NCI-H2081 treated with DMSO at 0.1 percent for 48 hours (cell line): ENCODE measurements around the gene ZNF189.

ENCODE experiments used
- DNase-seq: peaks from one replicate; lab custom pipeline; 2025; lab: John Stamatoyannopoulos, UW

The ZNF189 gene

GRCh38 chr9:101398068-101398929 lies at the start of gene ZNF189, which contains the start of gene MRPL50:
ZNF189 (plus strand) TSS chr9:101398851; CDS start chr9:101399157, 306 bp downstream.
MRPL50 (minus strand) TSS chr9:101398618; CDS start chr9:101398592, 26 bp downstream.
- DNase-seq, result peak; percentile 95

GRCh38 chr9:101350285-101350684 lies 48.4 kb upstream of the ZNF189 start:
- DNase-seq, result no peak

DNA sequence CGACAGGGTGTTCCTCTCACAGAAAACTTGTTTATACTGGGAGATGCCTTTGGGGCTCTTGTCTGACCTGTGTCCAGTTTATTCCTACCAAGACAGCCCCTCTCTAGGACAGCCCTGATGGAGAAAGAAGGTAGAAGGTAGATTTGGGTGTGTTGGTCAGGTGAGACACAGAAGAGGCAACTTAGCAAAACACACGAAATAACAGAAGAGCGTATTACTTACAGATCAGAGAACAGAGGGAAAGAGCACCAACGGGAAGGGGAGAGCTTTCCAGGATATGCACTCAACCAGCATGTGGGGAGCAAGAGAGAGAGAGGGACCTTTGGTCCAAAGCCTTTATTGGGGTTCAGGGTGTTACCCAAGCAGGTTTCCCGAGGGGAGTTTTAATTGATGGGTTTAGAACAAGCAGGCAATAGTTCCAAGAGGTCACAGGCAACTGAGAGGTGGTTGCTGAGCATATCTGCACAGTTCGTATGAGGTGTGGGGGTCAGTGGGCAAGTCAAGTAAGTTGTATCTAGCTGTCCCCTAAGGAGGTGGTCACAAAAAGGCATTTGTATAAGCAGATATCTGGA lies 45.7 kb upstream of the ZNF189 start:
- DNase-seq, result no peak

GRCh38 chr9:101353683-101354082 lies 45.0 kb upstream of the ZNF189 start:
- no peak for DNase-seq

DNA sequence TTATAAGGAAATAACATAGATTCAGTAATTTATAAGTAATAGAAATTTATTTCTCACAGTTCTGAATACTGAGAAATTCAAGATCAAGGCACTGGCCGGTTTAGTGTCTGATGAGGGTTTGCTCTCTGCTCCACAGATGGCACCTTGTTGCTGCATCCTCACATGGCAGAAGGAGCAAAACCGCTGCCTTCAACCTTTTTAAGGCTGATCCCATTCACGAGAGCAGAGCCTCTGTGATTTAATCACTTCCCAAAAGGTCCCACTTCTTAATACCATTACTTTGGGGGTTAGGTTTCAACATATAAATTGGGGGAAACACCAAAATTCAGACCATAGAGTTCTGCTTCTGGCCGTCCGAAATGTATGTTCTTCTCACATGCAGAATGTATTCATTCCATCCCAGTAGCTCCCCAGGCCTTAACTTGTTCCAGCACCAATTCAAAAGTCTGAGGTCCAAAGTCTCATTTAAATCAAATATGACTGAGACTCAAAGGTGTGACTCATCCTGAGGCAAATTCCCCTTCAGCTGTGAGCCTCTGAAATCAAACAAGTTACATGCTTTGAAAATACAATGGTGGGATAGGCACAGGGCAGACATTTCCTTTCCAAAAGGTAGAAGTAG lies 44.4 kb upstream of the ZNF189 start:
- no peak for DNase-seq

GRCh38 chr9:101354765-101355708 lies 43.6 kb upstream of the ZNF189 start:
- no peak for DNase-seq

DNA sequence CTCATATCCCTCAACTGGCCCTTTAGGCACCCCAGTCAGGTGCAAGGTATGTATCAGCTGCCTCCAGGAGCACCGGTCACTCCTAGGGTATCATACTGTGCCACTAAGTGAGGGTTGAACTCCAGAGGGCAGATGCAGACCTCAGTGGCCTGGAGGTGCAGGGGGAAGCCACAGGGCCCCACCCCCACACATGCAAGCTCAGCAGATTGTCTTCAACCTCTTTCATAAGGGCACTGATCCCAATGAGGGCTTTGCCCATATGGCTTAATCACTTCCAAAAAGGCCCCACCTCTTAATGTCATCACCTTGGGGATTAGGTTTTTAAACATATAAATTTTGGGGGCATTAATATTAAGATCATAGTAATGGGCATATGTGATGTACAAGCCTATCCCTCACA lies 42.0 kb upstream of the ZNF189 start:
- DNase-seq, result no peak

DNA sequence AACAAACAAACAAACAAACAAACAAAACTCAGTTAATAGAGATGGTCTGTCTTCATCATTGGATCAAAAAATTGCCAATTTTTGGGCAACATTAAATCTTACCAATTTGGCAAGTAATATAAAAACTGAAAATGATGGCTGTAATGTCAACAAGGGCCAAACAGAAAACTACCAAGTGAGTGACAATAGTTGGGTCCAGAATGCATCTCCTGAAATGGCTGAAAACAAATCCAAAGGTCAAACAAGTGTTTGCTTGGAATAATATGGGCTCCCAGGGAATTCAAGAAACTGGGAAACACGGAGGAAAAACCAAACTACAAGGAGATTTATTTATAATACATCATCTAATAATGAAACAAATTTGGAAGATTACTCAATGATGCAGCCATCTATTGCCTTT lies 39.0 kb upstream of the ZNF189 start:
- DNase-seq, result no peak

DNA sequence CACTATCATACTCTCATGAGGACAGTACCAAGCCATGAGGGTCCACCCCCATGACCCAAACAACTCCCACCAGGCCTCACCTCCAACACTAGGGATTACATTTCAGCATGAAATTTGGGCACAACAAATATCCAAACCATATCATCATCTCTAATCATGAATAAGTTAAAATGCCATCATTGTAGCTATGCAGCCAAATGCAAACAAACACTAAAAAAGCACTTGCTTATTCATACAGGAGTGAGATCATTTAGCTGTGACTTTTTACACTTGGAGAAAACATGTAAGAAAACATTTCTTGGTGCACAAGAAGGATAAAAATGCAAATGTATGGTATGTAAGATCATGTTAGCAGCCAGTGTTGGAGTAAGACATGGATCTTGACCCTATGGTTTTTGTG lies 38.0 kb upstream of the ZNF189 start:
- no peak for DNase-seq

- DNase-seq, result no peak
These were observed 36.2 kb upstream of the ZNF189 start for GRCh38 chr9:101362450-101362849.

DNA sequence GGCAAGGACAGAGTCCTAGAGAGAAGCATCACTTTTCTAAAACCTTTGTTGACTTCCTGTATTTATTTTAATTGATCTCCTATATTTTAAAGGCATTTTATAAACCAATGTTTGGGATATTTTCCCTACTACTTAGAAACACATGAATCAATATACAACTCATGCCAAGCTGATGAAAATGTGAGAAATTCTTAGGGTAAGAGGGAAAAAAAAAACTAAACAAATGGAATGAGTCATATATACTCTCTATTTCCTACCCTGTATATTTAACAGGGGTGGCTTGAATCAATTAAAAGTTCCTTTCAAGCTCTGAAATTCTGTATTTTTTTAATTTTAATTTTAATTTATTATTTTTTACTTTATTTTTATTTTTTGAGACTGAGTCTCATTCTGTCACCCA lies 33.5 kb upstream of the ZNF189 start:
- DNase-seq, result no peak

GRCh38 chr9:101366038-101366756 lies 32.5 kb upstream of the ZNF189 start:
- DNase-seq, result no peak

- DNase-seq, result no peak
These were observed 31.3 kb upstream of the ZNF189 start for GRCh38 chr9:101367323-101367722.

- no peak for DNase-seq
These were observed 29.4 kb upstream of the ZNF189 start for GRCh38 chr9:101369286-101369685.

GRCh38 chr9:101369884-101370531 lies 28.6 kb upstream of the ZNF189 start:
- no peak for DNase-seq

- DNase-seq, result no peak
These were observed 26.8 kb upstream of the ZNF189 start for GRCh38 chr9:101371813-101372212.

- no peak for DNase-seq
These were observed 26.1 kb upstream of the ZNF189 start for GRCh38 chr9:101372327-101373118.

DNA sequence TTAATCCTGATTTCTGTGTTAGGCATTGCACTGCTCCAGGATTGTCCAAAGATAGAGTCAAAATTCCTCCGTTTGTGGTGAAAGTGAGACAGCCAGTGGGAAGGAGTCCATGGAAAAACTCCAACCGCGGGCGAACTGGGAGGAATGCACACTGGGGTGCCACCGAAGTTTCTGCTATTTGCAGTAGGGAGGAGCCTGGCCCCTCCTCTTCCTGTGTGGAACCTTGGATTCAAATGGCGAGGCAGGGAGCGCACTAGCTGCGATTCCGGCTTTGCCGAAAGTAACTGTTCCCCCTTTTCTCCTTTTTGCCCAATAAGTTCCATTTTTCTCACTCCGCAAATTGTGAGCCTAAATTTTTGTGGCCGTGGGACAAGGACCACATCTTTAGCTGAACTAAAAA lies 23.1 kb upstream of the ZNF189 start:
- no peak for DNase-seq

- DNase-seq, result no peak
These were observed 22.4 kb upstream of the ZNF189 start for GRCh38 chr9:101376111-101376848.
